Measurements from ENCODE around the gene ATP1B1.

The ATP1B1 gene

DNA sequence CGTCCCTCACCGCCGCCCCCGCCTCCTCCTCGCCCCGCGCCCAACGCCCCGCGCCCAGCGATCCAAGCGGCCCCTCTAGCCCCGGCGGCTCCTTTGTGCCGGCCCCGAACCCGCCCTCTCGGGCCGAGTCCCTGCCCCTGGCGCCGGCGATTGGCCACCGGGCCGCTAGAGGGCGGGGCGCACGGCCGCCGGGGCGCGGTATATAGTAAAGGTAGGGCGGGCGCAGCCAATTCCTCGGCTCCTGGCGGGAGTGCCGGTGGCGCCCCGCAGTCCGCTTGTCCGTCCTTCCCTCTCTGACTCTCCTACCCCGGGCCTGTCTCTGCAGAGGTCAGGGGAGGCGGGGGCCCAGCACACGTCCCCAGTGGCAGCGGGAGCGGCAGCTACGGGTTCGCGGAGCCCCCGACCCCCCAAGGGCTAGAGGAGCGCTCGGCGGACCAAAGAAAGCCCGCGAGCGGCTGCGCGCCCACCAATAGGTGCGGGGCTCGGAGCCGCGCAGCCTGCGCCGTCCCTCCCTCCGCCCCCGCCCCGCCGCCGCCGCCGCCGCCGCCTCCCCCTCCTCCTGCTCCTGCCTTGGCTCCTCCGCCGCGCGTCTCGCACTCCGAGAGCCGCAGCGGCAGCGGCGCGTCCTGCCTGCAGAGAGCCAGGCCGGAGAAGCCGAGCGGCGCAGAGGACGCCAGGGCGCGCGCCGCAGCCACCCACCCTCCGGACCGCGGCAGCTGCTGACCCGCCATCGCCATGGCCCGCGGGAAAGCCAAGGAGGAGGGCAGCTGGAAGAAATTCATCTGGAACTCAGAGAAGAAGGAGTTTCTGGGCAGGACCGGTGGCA lies at the start of gene ATP1B1:
Gene ATP1B1, plus strand, starts transcription at position 596 of the 826 bp plus-strand sequence. Its CDS starts 140 bp downstream, at position 736.
- peak; percentile 84 for DNase-seq

DNA sequence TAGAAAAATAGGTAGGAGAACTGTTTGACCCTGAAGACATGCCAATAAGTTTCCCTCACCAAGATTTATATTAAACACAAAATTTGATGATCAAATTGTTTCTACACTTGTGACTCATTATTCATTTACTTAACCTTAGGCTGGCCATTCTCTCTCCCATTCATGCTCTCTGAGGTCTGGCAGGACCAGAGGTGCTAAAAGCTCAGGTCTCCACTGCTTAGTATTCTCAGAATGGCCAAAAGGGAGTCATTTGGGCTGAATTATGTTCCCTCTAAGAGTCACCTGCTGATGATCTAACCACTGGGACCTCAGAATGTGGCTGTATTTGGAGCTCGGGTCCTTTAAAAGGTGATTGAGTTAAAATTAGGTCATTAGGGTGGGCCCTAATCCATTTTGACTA lies 47.1 kb upstream of the ATP1B1 start:
- no peak for DNase-seq

DNA sequence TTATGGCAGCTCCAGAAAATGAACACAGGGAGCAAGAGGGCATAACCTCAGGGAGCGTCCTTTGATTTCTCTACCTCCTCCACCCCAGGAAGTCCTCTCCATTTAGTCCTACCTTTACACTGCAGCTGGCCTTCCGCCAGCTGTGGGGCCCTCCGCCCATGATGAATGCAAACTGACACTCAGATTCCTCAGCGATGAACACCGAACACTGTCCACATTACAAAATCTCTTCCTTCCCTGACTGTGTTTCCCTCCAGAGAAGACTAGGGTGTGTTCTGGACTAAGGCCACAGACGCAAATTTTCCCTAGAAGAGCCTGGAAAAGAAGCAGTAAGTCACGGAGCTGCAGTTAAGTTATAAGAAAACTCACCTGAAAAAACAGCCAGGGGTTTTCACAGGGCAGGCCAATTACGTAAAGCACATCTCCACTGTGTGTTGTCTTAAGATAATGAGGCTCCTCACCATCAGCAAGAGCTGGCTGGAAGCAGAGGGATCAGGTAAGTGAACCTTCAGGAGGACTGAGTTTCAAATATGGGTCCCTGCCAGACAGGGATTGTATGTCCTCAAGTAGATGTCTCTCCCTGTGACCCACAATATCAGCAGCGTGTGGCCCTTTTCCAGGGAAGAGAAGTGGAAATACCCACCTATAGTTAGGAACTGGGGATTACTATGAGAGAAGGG lies 46.3 kb upstream of the ATP1B1 start:
- DNase-seq = no peak

DNA sequence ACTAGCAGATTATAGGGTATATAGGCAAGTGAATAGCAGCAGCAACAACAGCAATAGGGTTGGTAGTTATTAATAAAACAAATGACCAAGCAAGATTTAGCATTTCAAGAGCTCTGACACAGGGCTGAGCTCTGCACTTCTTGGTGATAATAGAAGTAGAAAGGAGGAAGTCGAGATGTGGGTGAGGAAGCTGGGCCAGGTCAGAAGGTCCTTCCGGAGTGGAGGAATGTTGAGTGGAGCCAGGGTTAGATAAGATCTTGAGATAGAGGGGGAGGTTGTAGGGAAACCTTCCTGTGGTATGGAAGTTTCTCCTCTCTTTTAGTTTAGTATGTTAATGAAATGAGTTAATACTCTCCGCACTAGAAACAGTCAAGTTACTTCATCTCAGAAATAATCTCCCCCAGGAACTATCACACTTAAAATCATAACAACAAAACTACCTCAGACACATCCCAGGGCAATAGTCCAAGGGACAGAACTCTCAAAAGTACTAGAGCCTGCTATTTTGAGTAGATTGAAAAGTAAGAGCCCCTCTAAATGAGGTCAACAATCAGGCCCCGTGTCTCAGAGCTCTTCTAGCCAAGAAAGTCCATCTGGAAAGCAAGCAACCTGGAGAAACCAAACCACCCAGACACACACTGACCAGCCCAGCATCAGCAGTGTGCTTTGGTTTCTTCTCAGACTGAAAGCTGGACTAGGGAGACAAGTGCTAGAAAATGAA lies 45.4 kb upstream of the ATP1B1 start:
- DNase-seq = no peak

DNA sequence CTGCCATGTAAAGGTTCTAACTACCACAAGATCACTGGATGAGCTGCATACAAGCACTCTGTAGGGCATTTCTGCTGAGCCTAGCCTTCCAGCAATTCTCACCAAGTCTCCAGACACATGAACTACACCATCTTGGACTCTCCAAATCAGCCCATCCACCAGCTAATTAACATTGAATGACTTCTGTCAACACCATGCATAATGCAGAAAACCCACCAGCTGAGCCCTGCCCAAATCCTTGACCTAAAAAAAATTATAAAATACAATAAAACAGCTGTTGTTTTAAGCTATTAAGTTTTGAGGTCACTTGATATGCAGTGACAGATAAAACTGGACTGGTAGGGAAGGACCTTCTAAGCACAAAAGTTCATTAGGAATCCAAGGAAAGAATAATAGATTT lies 44.3 kb upstream of the ATP1B1 start:
- DNase-seq = no peak

DNA sequence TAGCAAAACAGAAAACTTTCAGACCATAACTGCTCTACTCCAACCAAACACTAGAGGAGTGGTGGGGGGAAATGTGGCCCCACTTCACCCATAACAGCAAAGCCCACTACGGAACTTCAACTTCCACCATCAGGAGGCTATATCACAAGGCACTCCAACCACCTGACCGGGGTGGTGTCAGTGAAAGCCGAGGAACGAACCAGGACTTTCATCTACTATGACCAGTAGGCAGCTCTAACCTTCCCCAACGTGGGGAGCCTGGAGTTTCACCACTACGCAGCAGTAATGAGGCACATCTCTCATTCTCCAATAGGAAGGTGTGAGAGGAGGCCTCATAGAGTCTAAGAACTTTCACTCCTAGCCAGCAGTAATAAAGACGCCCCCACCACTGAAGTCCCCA lies 42.4 kb upstream of the ATP1B1 start:
- no peak for DNase-seq

DNA sequence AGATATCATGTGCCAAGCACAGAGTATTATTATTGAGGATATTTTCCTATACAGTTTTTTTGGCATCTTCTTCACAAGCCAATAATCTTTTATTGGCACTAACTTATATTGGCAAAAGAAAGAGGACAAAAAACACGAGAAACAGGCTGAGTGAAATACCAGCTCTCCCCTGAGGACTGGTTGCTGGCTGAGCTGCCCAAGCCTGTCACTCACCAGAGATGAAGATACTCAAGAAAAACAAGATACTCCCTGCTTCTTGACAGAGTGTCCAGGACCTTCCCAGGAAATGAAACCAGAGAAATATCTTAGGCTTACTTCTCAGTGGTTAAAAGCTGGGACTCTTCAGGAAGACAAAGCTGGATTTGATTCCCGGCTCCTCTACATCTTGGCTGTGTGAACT lies 35.9 kb upstream of the ATP1B1 start:
- no peak for DNase-seq

DNA sequence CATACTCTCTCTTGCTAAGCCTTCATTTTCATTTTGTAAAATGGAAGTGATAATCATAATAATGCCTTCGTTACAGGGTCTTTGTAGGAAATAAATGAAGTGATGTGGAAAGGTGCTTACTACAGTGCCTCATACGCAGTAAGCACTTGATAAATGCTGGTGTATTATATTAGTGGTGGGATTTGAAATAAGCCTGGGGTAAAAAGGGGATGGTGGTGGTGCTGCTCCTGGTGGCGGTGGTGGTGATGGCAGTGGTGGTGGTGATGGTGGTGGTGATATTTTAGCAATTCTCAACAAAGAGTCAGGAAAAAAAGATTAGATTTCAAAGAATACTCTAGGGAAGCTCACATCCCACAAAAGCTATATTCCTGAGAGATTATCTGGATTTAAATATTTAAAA lies 35.5 kb upstream of the ATP1B1 start:
- DNase-seq = no peak

DNA sequence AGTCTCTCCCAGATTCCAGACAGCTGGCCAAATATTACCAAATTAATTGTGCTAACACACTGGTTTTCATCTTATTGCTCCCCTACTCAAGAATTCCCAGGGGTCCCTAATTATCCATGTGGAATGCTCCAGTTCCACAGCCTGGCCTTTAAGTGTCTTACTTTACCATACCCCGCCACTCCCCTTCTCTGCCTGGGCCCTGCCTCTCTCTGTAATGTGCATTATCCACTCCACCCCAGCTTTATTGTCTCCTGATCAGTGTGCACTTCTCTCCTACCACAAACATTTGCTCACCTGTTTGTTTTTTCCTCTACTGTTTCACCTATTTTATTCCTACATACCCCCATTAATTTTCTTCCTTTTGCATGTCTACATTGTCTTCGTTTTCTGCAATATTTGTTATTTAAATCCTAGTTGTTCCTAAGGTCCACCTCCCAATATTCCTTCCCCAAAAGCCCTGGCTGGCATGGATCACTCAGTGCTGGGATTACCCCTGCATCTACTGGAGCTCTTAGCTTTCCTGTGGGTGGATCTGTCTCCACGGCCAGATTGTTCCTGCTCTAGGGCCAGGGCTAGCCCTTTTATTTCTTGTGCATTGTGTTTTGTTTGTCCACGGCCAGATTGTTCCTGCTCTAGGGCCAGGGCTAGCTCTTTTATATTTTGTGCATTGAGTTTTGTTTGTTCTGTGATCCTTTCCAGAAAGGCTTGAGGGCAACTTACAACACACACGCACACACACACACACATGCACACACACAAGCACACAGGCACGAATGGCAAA lies 33.4 kb upstream of the ATP1B1 start:
- DNase-seq = no peak

DNA sequence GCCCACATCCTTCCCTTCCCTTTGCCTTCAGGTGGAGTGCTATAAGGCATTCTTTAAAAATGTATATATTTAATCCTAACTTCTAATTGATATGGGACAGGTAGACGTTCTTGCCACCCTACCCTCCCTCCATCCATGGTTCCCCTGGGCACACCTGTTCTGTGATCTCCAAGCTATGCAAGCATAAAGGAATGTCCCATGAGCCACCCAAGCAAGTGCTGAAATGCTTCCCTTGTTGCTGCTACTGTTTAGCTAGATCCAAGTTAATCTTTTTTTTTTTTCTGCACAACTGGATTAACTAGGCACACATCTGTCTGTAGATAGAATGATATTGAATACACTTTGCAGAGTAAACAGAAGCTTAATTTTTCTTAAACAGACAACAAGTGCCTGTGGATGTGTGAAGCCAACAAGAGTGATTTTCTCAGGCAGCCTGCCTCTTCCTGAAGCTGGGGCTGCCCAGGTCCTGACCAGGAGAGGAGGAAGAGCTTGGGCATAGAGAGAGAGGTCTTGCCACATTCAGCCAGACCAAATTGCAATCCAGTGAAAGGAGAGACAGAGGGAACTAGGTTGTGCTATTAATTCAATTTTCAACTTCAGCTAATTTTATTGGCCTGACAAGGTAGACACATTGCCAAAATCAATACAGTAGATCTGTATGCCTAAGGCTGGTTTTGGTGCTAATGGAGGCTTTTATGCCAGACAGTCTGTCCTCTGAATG lies 28.2 kb upstream of the ATP1B1 start:
- no peak for DNase-seq

DNA sequence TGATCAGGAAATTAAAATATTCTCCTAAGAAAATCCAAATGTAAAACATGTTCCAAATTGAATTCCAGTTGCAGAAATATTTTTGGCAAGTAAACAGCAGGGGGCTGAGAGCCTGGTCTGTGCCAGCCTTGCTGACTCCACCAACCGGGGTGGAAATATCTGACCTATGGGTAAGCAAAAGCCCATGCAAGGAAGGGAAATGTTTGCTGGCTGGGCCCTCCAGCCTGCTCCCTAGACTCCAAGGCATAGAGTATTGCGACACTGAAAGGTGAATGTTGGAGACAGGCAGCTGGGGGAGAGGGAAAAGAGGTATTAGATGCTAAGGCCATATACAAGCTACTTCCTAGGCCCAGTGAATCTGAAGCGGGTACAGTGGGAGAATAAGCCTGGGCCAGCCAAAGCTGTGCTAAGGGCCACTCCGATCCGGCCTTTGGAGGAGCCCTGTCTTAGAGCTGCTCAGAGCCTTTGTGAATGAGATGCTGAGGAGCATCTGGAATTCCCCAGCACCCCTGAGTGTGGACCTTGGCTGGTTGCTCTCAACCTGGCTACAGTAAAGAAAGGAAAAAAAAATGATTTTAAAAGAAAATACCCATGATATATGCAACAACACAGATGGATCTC lies 24.9 kb upstream of the ATP1B1 start:
- DNase-seq = no peak

DNA sequence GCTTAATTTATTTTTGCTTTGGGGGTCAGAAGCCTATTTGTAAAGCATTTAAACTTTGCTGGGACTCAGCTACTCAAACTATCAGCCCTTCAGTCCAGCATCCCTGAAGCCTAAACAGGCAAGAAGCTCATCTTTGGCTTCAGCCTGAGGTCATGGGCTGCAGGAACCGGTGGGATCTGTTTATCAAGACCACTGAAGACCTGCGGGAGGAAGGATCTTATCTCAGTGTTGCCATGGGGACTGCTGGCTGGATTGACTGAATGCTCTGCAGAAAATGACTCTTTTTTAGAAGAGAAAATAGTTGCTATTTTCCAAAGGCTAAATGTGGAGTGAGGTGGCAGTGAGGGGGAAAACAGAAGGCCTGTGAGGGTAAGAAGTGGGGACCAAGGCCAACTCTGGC lies 20.6 kb upstream of the ATP1B1 start:
- DNase-seq = no peak

DNA sequence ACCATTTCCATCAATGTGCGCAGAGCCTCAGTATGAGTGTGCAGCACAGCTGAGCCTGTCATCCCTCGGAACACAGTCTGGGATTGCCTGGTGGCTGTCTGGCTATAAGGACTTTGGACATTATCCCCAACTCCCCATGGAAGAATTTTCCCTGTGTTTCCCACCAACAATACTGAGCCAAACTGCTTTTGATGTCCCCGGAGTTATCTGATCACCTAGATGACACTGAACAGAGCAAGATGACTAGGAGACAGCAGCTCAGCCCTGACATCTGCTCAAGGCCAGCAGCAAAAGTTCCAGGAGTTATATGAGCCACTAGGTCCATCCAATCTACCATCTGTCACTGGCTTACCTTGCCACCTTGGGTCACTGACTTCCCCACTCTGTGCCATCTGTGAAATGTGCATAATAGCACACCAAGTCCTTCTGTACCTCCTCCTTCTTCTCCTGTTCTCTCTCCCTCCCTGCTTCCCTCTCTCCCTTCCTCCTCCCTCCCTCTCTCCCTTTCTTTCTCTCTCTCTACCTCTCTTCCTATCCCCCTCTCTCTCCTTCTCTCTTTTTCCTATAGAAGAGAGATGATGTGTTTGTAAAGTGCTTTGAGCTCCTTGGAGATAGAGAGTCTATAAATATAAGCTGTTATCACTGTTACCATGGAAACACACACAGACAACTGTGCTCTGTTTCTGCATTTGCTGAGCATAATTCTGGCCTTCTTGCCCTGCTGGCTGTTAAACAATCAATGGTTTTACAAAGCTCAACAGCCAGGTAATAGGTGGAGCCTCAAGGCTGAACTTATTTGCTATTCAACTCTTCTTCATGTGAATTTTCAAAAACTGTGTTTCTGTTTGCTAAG lies 19.7 kb upstream of the ATP1B1 start:
- DNase-seq = peak; percentile 19

DNA sequence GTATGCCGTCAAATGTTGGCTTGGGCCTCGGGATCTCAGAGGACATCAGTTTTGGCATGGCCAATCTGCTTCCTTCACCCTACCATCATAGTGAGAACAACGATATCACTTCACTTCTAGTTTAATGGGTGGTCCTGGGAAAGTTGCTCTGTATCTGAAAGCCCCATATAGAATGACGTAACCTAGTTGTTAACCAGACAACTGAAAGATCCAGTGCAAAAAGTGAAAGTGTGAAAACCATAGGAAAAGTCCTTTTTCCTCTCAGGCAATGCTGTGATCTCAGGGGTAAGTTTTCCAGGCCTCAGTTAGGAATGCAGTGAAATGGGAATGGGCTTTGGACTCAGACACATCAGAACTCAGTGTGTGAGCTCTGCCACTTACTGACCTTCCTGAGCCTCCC lies 18.6 kb upstream of the ATP1B1 start:
- no peak for DNase-seq

DNA sequence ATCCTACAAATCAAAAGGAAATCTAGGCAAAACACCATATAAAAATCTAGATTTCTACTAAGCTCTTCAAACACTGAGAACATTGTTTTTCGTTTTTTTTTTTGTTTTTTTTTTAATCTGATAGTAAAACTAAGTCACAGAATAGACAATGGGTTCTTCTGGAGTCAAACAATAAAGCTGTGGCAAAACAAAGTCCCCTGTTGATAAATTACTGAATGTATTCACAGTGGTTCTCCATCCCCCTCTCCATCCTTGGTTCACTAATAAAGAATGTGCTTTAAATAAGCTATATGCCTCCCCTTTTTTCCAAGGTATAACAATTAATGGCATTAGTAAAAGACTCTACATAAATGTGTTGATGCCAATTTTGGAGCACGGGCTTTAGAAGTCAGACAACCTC lies 16.7 kb upstream of the ATP1B1 start:
- DNase-seq = no peak

DNA sequence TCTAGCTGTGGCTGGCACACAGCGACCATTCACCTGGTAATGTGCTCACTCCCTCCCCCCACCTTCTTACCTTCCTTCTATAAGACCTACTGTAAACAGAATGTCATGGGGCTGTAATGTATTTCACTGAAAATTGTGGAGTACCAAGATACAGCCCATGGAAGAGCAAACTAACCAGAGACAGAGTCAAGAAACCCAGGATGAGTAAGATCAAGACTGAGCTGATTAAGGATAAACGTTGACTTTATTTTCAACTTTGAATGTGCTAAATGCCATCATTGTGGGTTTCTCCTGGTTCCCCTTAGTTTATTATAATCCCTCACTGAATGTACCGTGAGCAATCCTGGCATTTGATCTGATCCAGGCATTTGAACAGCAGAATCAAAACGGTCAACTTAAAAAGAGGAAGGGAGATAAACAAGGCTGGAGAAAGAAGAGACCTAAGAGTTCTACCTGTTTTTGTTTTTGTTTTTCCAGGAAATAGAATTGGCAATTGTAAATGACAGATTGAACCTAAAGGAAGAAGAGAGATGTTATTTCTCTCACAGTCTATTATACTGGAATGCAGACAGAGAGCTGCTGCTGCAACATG lies 16.1 kb upstream of the ATP1B1 start:
- no peak for DNase-seq

DNA sequence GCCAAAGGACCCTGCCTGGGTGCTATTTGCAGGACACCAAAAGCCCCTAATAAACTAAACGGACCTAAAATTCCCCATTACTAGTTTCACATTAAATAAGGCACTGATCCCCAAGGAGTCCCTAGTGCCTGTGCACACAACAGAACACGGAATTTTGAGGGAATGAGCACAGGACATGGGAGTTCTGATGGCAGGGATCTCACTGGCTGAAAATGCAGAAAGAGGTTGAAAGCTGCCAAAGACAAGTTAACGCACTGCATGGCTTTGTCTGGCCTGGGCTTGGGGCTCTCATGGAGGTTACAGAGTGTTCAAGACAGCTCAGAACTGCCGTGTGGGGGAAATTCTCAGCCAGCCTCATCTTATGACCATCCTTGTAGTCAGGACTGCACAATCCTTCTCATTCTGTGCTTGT lies 15.6 kb upstream of the ATP1B1 start:
- DNase-seq = no peak

DNA sequence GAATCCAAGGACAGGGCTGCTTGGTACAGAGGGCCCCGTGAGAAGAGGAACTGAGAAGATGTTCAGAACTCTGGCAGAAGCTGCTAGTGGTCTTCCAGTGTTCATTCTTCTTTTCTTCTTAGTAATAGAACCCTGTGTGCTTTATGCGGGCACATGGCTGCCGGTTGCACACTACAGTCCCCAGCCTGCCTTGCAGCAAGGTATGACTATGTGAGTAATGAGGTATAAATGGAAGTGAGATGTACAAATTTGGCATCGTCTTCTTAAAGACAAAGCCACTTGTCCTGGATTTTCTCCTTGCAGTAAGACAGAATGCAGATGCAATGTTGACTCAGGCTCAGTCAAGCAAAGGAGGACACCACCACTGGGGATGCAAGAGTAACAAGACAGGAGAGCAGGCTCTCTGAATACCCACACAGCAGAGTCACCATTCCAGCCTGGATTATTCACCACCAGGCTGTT lies 15.0 kb upstream of the ATP1B1 start:
- no peak for DNase-seq

DNA sequence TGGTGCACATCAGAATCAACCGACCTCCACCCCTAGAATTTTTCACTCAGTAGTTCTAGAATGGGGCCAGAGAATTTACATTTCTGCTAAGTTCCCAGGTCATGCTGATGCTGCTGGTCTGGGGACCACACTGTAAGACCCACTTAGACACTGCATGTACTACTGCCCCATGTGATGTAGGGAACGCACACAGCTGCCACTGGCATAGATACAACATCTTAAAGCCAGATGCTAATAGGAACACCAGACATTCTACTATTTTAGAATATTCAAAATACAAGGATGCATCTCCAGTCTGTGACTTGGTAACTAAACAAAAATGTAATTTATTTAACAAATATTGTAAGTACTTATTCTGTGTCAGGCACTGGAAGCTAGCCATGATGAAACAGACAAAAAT lies 14.1 kb upstream of the ATP1B1 start:
- no peak for DNase-seq

DNA sequence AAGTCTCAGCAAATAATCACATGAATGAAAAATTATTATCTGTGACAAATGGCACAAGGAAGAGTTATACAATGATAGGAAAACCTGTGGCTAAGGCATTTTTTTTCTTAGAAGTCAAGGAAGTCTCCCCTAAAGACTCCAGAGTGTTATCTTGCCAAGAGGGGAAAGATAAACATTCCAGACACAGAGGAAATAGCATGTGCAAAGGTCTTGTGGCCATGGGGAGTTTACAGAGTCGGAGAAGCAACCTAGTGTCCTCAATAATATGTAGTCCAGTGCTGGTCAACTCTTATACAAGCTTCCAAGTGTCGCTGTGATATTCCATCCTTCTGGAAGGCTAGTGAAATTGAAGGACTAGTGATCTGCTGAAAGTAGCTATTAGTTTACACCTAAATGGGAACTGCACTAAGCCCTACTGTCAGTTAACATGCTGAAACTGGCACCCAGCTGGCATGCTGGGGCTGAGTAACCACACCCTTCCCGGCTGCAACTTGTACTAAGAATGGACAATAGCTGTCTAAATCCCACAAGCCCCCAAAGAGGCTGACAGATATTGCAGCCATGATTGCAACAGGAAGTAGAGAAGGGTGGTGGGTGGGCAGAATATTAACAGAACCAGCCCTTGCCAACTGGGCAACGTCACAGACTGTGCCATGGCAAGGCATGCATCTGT lies 11.5 kb upstream of the ATP1B1 start:
- no peak for DNase-seq

All from CD4-positive, alpha-beta T cell treated with Interleukin-12 subunit alpha and Interleukin-12 subunit beta, for 1 hour (primary cell).